CD4-positive, alpha-beta T cell (primary cell): Measurements from ENCODE around the gene PLPPR1. TPM values are rescaled to one million over a fixed set of nuclear protein-coding genes. Genes with fewer than 3 reads are reported as not detected.

Source experiments
- ATAC-seq: fragments of 200-7000 bp; cut with Tn5 transposase; one replicate; pipeline ENCODE4 v1.10.0; 2022; ENCODE audit warnings: mild to moderate bottlenecking; ENCODE audit not compliant: poor library complexity
- CTCF ChIA-PET: fragments of 350-600 bp; sonication (Branson Sonifier 250); formaldehyde crosslinking; loops from one replicate; lab custom pipeline; 2021; ENCODE audit warnings: antibody characterized with exemption, inconsistent platforms; lab: Charles Lee
- POLR2A ChIA-PET: fragments of 350-600 bp; sonication (Branson Sonifier 250); formaldehyde crosslinking; loops from one replicate; lab custom pipeline; 2021; ENCODE audit warnings: antibody characterized with exemption, inconsistent platforms; lab: Charles Lee
- DNase-seq, 14 experiments: peaks; one replicate each; pipeline ENCODE4 v3.0.0-alpha.2; 2013 to 2020; ENCODE audit warnings: mixed read lengths in 2 of 14
- H3K27ac ChIP-seq, 2 donors: one replicate each; pipeline versions ENCODE4 v1.5.1 to v1.7.0; 2013; ENCODE audit warnings: low read length in 2 of 2, low read depth in 1 of 2, mild to moderate bottlenecking in 1 of 2
- H3K27me3 ChIP-seq, 2 experiments: 1 replicate in 1 of 2; 2 replicates in 1 of 2; pipeline versions ENCODE4 v1.6.1 to v1.7.0; 2013; ENCODE audit warnings: low read length in 2 of 2, control low read depth in 1 of 2, mild to moderate bottlenecking in 1 of 2, moderate library complexity in 1 of 2; ENCODE audit not compliant: insufficient read depth in 2 of 2, control insufficient read depth in 1 of 2
- H3K36me3 ChIP-seq: one replicate; pipeline ENCODE4 v1.6.1; 2013; ENCODE audit warnings: low read length, control low read depth; ENCODE audit not compliant: insufficient read depth
- H3K4me1 ChIP-seq: one replicate; pipeline ENCODE4 v1.6.1; 2013; ENCODE audit warnings: low read length, control low read depth; ENCODE audit not compliant: insufficient read depth
- H3K4me3 ChIP-seq: one replicate; pipeline ENCODE4 v1.5.1; 2013; ENCODE audit warnings: mild to moderate bottlenecking, low read length, moderate library complexity
- H3K9me3 ChIP-seq, 2 experiments: 1 replicate in 1 of 2; 2 replicates in 1 of 2; pipeline versions ENCODE4 v1.6.1 to v1.7.0; 2013; ENCODE audit warnings: low read length in 2 of 2, mild to moderate bottlenecking in 2 of 2, control low read depth in 1 of 2, moderate library complexity in 1 of 2; ENCODE audit not compliant: control insufficient read depth in 1 of 2, insufficient read depth in 1 of 2
- H3K27ac Mint-ChIP-seq: one replicate; pipeline ENCODE4 v1.8.0; 2020; ENCODE audit warnings: mixed read lengths
- H3K27me3 Mint-ChIP-seq: one replicate; pipeline ENCODE4 v1.8.0; 2021; ENCODE audit warnings: mixed read lengths
- H3K36me3 Mint-ChIP-seq: one replicate; pipeline ENCODE4 v1.8.0; 2021; ENCODE audit warnings: low read depth, mixed read lengths
- H3K4me1 Mint-ChIP-seq: one replicate; pipeline ENCODE4 v1.8.0; 2021; ENCODE audit warnings: low read depth, mixed read lengths
- H3K4me3 Mint-ChIP-seq: one replicate; pipeline ENCODE4 v1.8.0; 2020; ENCODE audit warnings: mild to moderate bottlenecking, mixed read lengths
- H3K9me3 Mint-ChIP-seq: one replicate; pipeline ENCODE4 v1.8.0; 2020; ENCODE audit warnings: mixed read lengths
- intact Hi-C, 2 experiments: fragments of 100-400 bp; cut with DNase I in 1 of 2; cut with micrococcal nuclease in 1 of 2; formaldehyde crosslinking; loops; one replicate each; pipeline versions ENCODE4 v1.15.1 to v1.9.0; 2023 to 2025; cut with DNase I, micrococcal nuclease
- total RNA-seq, 174 experiments: library from RNA in 2 of 174; stranded (reverse) in 2 of 174; gene quantifications; one replicate each; pipeline ENCODE4 v1.2.3 and lab custom pipeline; 2021 to 2026
- TF ChIP-seq, protein P1 (sequence below): fragments of 200-600 bp; IDR thresholded peaks from one replicate; pipeline ENCODE4 v1.8.0; 2022; ENCODE audit warnings: antibody characterized with exemption, mild to moderate bottlenecking

PLPPR1 gene
- total RNA-seq, 2 experiments from 2014 or later, result not detected

DNA sequence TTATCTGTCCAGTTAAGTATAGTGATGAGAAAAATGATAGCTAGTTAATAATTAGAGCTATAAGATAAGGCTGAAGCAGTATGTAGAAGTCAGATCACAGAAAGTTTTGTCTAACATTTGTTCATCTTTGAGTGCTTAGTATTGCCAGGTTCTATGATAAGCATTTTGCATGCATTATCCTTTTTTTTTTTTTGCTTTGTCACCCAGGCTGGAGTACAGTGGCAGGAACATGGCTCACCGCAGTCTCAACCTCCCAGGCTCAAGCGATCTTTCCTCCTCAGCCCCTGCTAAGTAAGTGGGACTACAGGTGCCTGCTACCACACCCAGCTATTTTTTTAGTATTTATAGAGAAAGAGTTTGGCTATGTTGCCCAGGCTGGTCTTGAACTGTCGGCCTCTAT, 338.8 kb downstream of the PLPPR1 start:
- H3K4me3 Mint-ChIP-seq, result no peak overlapping the region
- Histone ChIP-seq H3K27me3 (peaks cover 0 to 2% of the 10 kb centered on the region in 2 experiments), H3K36me3 (no peaks in the 10 kb centered on the region), H3K4me3 (no peak overlapping the region), H3K27ac (no peak overlapping the region), H3K9me3 (no peaks in the 10 kb centered on the region), H3K4me1 (no peaks in the 10 kb centered on the region)
- no peak for ATAC-seq
- DNase-seq, result no peak
- no peak overlapping the region for H3K27ac Mint-ChIP-seq
- no peaks in the 10 kb centered on the region for H3K36me3 Mint-ChIP-seq
- intact Hi-C loops, result no loop called here
- ChIA-PET CTCF (no interaction called here), POLR2A (no interaction called here)
- peaks cover 36% of the 10 kb centered on the region for H3K27me3 Mint-ChIP-seq
- no peaks in the 10 kb centered on the region for H3K4me1 Mint-ChIP-seq
- H3K9me3 Mint-ChIP-seq, result peaks cover 2% of the 10 kb centered on the region
- TF ChIP-seq, protein P1, sequence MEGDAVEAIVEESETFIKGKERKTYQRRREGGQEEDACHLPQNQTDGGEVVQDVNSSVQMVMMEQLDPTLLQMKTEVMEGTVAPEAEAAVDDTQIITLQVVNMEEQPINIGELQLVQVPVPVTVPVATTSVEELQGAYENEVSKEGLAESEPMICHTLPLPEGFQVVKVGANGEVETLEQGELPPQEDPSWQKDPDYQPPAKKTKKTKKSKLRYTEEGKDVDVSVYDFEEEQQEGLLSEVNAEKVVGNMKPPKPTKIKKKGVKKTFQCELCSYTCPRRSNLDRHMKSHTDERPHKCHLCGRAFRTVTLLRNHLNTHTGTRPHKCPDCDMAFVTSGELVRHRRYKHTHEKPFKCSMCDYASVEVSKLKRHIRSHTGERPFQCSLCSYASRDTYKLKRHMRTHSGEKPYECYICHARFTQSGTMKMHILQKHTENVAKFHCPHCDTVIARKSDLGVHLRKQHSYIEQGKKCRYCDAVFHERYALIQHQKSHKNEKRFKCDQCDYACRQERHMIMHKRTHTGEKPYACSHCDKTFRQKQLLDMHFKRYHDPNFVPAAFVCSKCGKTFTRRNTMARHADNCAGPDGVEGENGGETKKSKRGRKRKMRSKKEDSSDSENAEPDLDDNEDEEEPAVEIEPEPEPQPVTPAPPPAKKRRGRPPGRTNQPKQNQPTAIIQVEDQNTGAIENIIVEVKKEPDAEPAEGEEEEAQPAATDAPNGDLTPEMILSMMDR, result no peak

DNA sequence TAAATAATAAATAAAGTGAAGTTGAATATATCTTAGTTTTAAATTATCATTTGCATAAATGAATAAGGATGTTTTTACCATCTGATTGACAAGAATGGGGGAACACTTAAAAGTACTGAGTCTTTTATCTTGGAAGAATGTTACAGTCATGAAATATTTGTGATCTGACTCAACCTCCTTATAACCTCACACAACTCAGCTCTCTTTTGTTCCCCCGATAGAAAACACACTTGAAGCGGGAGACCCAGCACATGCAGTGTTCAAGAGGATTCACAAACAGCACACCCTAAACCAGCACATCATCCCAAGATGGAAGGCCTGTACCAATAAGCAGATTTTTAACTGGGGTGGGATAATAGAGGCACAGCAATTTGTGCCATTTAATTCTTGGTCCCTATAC, 340.8 kb downstream of the PLPPR1 start:
- no peaks in the 10 kb centered on the region for H3K36me3 Mint-ChIP-seq
- ChIA-PET POLR2A (no interaction called here), CTCF (no interaction called here)
- no peak overlapping the region for H3K27ac Mint-ChIP-seq
- Histone ChIP-seq H3K4me3 (no peak overlapping the region), H3K27me3 (peaks cover 0 to 2% of the 10 kb centered on the region in 2 experiments), H3K27ac (no peak overlapping the region), H3K9me3 (no peaks in the 10 kb centered on the region), H3K4me1 (no peaks in the 10 kb centered on the region), H3K36me3 (no peaks in the 10 kb centered on the region)
- peaks cover 2% of the 10 kb centered on the region for H3K9me3 Mint-ChIP-seq
- ATAC-seq (no peak), DNase-seq (no peak)
- intact Hi-C loops, result no loop called here
- no peaks in the 10 kb centered on the region for H3K4me1 Mint-ChIP-seq
- no peak overlapping the region for H3K4me3 Mint-ChIP-seq
- peaks cover 46% of the 10 kb centered on the region for H3K27me3 Mint-ChIP-seq
- TF ChIP-seq, protein P1, result no peak

DNA sequence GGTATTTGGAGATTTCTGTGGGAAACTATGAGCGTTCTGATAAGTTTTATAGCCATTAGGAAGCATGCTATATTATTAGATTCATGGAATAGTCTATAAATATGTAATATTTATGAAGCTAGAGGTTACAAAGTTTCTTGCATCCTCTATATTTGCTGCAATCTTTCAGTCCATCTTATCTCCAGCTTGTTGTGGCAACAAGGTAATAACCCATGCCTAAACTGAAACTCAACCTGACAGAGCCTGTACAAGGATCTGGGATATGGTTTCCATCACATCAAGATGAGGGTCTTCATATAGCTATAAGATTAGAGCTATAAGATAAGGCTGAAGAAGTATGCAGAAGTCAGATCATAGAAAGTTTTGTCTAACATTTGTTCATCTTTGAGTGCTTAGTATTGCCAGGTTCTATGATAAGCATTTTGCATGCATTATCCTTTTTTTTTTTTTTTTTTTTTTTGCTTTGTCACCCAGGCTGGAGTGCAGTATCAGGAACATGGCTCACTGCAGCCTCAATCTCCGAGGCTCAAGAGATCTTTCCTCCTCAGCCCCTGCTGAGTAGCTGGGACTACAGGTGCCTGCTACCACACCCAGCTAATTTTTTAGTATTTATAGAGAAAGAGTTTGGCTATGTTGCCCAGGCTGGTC, 341.5 kb downstream of the PLPPR1 start:
- Histone ChIP-seq H3K4me1 (no peaks in the 10 kb centered on the region), H3K36me3 (no peaks in the 10 kb centered on the region), H3K4me3 (no peak overlapping the region), H3K9me3 (no peaks in the 10 kb centered on the region), H3K27me3 (peaks cover 0 to under 1% of the 10 kb centered on the region in 2 experiments), H3K27ac (no peak overlapping the region)
- Mint-ChIP-seq H3K4me1 (no peaks in the 10 kb centered on the region), H3K27me3 (peaks cover 51% of the 10 kb centered on the region), H3K9me3 (peaks cover 2% of the 10 kb centered on the region), H3K4me3 (no peak overlapping the region), H3K36me3 (no peaks in the 10 kb centered on the region), H3K27ac (no peak overlapping the region)
- intact Hi-C loops, result no loop called here
- POLR2A ChIA-PET, result no interaction called here
- TF ChIP-seq, protein P1, result no peak
- ATAC-seq (no peak), DNase-seq (no peak)
- CTCF ChIA-PET, result no interaction called here
